Measurements from ENCODE around the gene PDE5A.

PDE5A gene

DNA sequence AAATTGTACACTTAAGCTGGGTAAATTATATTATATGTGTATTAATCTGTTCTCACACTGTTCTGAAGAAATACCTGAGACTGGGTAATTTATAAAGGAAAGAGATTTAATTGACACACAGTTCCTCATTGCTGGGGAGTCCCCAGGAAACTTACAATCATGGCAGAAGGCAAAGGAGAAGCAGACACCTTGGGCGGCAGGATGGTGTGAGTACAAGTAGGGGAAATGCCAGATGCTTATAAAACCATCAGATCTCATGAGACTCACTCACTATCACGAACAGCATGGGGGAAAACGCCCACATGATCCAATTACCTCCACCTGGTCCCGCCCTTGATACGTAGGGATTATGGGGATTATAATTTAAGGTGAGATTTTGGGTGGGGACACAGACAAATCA lies 34.9 kb downstream of the PDE5A start:
- TF ChIP-seq CTCF (IDR thresholded peaks at IDR 0.05; ENCODE audit: insufficient read depth, low read length, poor library complexity, severe bottlenecking), result no peak
- TF ChIP-seq EZH2phosphoT487 (conservative IDR thresholded peaks at IDR 0.05; ENCODE audit: low read length), result no peak
- no peak overlapping the region for H3K9ac ChIP-seq (ENCODE audit: low read length)
- no peaks in the 10 kb centered on the region for H3K9me2 ChIP-seq (replicated peaks; ENCODE audit: insufficient read depth, low read length)
- H3K9me3 ChIP-seq (ENCODE audit: insufficient read depth, low read length), result no peaks in the 10 kb centered on the region
- no peak overlapping the region for H3K4me2 ChIP-seq (ENCODE audit: low read depth, low read length, poor library complexity, severe bottlenecking)
- H3K4me3 ChIP-seq (ENCODE audit: insufficient read depth, low read length, poor library complexity, severe bottlenecking), result no peak overlapping the region
- no peaks in the 10 kb centered on the region for H3K27me3 ChIP-seq (ENCODE audit: low read length)
- no peak overlapping the region for H2AFZ ChIP-seq (ENCODE audit: low read depth, low read length, severe bottlenecking)
- H4K20me1 ChIP-seq (ENCODE audit: low read depth, low read length), result no peaks in the 10 kb centered on the region
- H3K27ac ChIP-seq (ENCODE audit: low read depth, low read length), result no peak overlapping the region
- no peaks in the 10 kb centered on the region for H3K79me2 ChIP-seq (ENCODE audit: insufficient read depth, low read length)
- no peaks in the 10 kb centered on the region for H3F3A ChIP-seq (ENCODE audit: insufficient read depth)
- H3K36me3 ChIP-seq (ENCODE audit: low read length), result no peaks in the 10 kb centered on the region

DNA sequence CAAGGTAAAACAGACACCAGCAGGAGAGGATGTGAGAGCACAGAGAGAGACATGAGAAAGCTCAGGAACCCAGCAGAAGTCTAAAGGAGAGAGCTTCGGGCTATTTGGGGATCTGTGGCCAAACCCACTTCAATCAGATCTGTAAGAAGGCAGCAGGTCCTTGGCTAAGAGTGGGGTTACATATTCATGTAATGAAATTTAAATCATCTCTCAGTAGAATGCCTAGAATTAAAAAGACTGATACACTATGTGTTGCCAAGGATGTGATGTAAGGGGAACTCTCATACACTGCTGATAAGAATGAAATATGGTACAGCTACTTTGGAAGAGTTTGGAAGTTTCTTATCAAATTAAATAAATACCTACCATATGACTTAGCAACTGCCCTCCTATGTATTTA lies 35.8 kb downstream of the PDE5A start:
- Histone ChIP-seq H3K9ac (ENCODE audit: low read length) (no peak overlapping the region), H3K27ac (ENCODE audit: low read depth, low read length) (no peak overlapping the region), H3K36me3 (ENCODE audit: low read length) (no peaks in the 10 kb centered on the region), H3F3A (ENCODE audit: insufficient read depth) (no peaks in the 10 kb centered on the region), H3K9me3 (ENCODE audit: insufficient read depth, low read length) (no peaks in the 10 kb centered on the region), H2AFZ (ENCODE audit: low read depth, low read length, severe bottlenecking) (no peak overlapping the region), H3K4me2 (ENCODE audit: low read depth, low read length, poor library complexity, severe bottlenecking) (no peak overlapping the region), H3K9me2 (replicated peaks; ENCODE audit: insufficient read depth, low read length) (no peaks in the 10 kb centered on the region), H3K79me2 (ENCODE audit: insufficient read depth, low read length) (no peaks in the 10 kb centered on the region), H4K20me1 (ENCODE audit: low read depth, low read length) (no peaks in the 10 kb centered on the region), H3K27me3 (ENCODE audit: low read length) (no peaks in the 10 kb centered on the region), H3K4me3 (ENCODE audit: insufficient read depth, low read length, poor library complexity, severe bottlenecking) (no peak overlapping the region)
- no peak for TF ChIP-seq EZH2phosphoT487 (conservative IDR thresholded peaks at IDR 0.05; ENCODE audit: low read length)
- no peak for TF ChIP-seq CTCF (IDR thresholded peaks at IDR 0.05; ENCODE audit: insufficient read depth, low read length, poor library complexity, severe bottlenecking)

DNA sequence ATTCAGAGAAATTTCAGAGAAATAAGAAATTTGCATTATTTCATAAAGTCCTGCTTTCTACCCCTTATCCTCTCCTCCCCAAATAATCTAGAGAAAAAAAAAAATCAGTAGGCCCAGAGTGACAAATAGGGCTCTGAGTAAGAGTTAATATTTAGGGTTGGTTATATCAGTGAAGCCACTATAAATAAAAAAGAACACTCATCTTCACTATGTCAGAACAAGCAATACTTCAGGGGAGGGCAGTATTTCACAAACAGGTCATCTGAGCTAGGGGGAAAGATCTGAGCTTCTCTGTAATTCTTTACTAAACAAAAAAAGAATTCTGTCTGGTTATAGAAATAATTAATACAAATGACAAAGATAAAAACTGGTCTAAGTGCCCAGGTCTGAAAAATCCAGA lies 39.4 kb downstream of the PDE5A start:
- H3K9ac ChIP-seq (ENCODE audit: low read length), result no peak overlapping the region
- no peaks in the 10 kb centered on the region for H3K79me2 ChIP-seq (ENCODE audit: insufficient read depth, low read length)
- H3K27me3 ChIP-seq (ENCODE audit: low read length), result no peaks in the 10 kb centered on the region
- H3K9me3 ChIP-seq (ENCODE audit: insufficient read depth, low read length), result no peaks in the 10 kb centered on the region
- no peak overlapping the region for H3K27ac ChIP-seq (ENCODE audit: low read depth, low read length)
- TF ChIP-seq CTCF (IDR thresholded peaks at IDR 0.05; ENCODE audit: insufficient read depth, low read length, poor library complexity, severe bottlenecking) (no peak), EZH2phosphoT487 (conservative IDR thresholded peaks at IDR 0.05; ENCODE audit: low read length) (no peak)
- H3K4me3 ChIP-seq (ENCODE audit: insufficient read depth, low read length, poor library complexity, severe bottlenecking), result no peak overlapping the region
- no peaks in the 10 kb centered on the region for H3K36me3 ChIP-seq (ENCODE audit: low read length)
- no peak overlapping the region for H2AFZ ChIP-seq (ENCODE audit: low read depth, low read length, severe bottlenecking)
- H3F3A ChIP-seq (ENCODE audit: insufficient read depth), result no peaks in the 10 kb centered on the region
- no peak overlapping the region for H3K4me2 ChIP-seq (ENCODE audit: low read depth, low read length, poor library complexity, severe bottlenecking)
- H3K9me2 ChIP-seq (replicated peaks; ENCODE audit: insufficient read depth, low read length), result no peaks in the 10 kb centered on the region
- no peaks in the 10 kb centered on the region for H4K20me1 ChIP-seq (ENCODE audit: low read depth, low read length)

GRCh38 chr4:119587796-119588195 lies 40.8 kb downstream of the PDE5A start:
- no peak overlapping the region for H2AFZ ChIP-seq (ENCODE audit: low read depth, low read length, severe bottlenecking)
- H3F3A ChIP-seq (ENCODE audit: insufficient read depth), result no peaks in the 10 kb centered on the region
- H3K9ac ChIP-seq (ENCODE audit: low read length), result no peak overlapping the region
- H4K20me1 ChIP-seq (ENCODE audit: low read depth, low read length), result no peaks in the 10 kb centered on the region
- no peaks in the 10 kb centered on the region for H3K27me3 ChIP-seq (ENCODE audit: low read length)
- H3K9me3 ChIP-seq (ENCODE audit: insufficient read depth, low read length), result no peaks in the 10 kb centered on the region
- H3K9me2 ChIP-seq (replicated peaks; ENCODE audit: insufficient read depth, low read length), result no peaks in the 10 kb centered on the region
- TF ChIP-seq EZH2phosphoT487 (conservative IDR thresholded peaks at IDR 0.05; ENCODE audit: low read length) (no peak), CTCF (IDR thresholded peaks at IDR 0.05; ENCODE audit: insufficient read depth, low read length, poor library complexity, severe bottlenecking) (no peak)
- H3K4me2 ChIP-seq (ENCODE audit: low read depth, low read length, poor library complexity, severe bottlenecking), result no peak overlapping the region
- H3K79me2 ChIP-seq (ENCODE audit: insufficient read depth, low read length), result no peaks in the 10 kb centered on the region
- no peak overlapping the region for H3K27ac ChIP-seq (ENCODE audit: low read depth, low read length)
- H3K4me3 ChIP-seq (ENCODE audit: insufficient read depth, low read length, poor library complexity, severe bottlenecking), result no peak overlapping the region
- H3K36me3 ChIP-seq (ENCODE audit: low read length), result no peaks in the 10 kb centered on the region
